Measurements from ENCODE around the gene ABR. TPM values are rescaled to one million over a fixed set of nuclear protein-coding genes. Genes with fewer than 3 reads are reported as not detected.
"Not testable (repeated sequence)": the region's sequence is repeated elsewhere in the genome, so short reads cannot be mapped to it uniquely, and the experiment has no call there.

Gene ABR
- total RNA-seq, 1 donor from 2014 or later: 119 TPM

DNA sequence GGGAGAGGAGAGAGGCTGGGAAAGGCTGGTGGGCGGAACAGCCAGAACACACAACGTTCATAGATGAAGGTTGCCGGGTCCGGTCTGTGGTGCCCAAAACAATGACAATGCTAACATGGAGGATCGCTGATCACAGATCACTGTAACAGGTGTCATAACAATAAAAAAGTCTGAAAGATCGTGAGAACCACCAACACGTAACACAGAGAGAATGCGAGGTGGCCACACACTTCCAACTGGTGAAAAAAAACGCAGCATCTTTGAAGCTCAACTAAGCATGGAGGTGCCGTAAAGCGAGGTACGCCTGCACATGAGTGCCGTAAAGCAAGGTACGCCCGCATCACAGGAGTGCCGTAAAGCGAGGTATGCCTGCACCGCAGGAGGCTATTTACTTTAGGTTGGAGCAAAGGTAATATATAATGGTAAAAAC lies 42.3 kb downstream of the ABR start:
- H3K36me3 Mint-ChIP-seq (ENCODE audit: low read depth): no peaks in the 10 kb centered on the region
- H3K27ac Mint-ChIP-seq (ENCODE audit: unreplicated experiment): no peak overlapping the region
- no peak for DNase-seq (ENCODE audit: low spot score)
- no peak overlapping the region for H3K4me3 Mint-ChIP-seq (ENCODE audit: unreplicated experiment)
- H3K9me3 Mint-ChIP-seq (ENCODE audit: low read depth): no peaks in the 10 kb centered on the region
- no peaks in the 10 kb centered on the region for H3K27me3 Mint-ChIP-seq (ENCODE audit: low read depth)
- TF ChIP-seq, protein P1, sequence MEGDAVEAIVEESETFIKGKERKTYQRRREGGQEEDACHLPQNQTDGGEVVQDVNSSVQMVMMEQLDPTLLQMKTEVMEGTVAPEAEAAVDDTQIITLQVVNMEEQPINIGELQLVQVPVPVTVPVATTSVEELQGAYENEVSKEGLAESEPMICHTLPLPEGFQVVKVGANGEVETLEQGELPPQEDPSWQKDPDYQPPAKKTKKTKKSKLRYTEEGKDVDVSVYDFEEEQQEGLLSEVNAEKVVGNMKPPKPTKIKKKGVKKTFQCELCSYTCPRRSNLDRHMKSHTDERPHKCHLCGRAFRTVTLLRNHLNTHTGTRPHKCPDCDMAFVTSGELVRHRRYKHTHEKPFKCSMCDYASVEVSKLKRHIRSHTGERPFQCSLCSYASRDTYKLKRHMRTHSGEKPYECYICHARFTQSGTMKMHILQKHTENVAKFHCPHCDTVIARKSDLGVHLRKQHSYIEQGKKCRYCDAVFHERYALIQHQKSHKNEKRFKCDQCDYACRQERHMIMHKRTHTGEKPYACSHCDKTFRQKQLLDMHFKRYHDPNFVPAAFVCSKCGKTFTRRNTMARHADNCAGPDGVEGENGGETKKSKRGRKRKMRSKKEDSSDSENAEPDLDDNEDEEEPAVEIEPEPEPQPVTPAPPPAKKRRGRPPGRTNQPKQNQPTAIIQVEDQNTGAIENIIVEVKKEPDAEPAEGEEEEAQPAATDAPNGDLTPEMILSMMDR (IDR thresholded peaks at IDR 0.05): no peak
- H3K4me1 Mint-ChIP-seq (ENCODE audit: low read depth): peaks cover 50% of the 10 kb centered on the region

- Mint-ChIP-seq H3K4me3 (ENCODE audit: unreplicated experiment) (no peak overlapping the region), H3K4me1 (ENCODE audit: low read depth) (peaks cover 46% of the 10 kb centered on the region), H3K9me3 (ENCODE audit: low read depth) (no peaks in the 10 kb centered on the region), H3K27ac (ENCODE audit: unreplicated experiment) (no peak overlapping the region), H3K36me3 (ENCODE audit: low read depth) (no peaks in the 10 kb centered on the region), H3K27me3 (ENCODE audit: low read depth) (no peaks in the 10 kb centered on the region)
- TF ChIP-seq, protein P1 (IDR thresholded peaks at IDR 0.05): no peak
- DNase-seq (ENCODE audit: low spot score): no peak
Measured at GRCh38 chr17:1136748-1137147, 43.0 kb downstream of the ABR start.

- H3K4me3 Mint-ChIP-seq (ENCODE audit: unreplicated experiment): no peak overlapping the region
- no peaks in the 10 kb centered on the region for H3K36me3 Mint-ChIP-seq (ENCODE audit: low read depth)
- TF ChIP-seq, protein P1 (IDR thresholded peaks at IDR 0.05): no peak
- no peaks in the 10 kb centered on the region for H3K9me3 Mint-ChIP-seq (ENCODE audit: low read depth)
- peaks cover 41% of the 10 kb centered on the region for H3K4me1 Mint-ChIP-seq (ENCODE audit: low read depth)
- peak overlapping the region; percentile 54 for H3K27ac Mint-ChIP-seq (ENCODE audit: unreplicated experiment)
- DNase-seq (ENCODE audit: low spot score): no peak
- no peaks in the 10 kb centered on the region for H3K27me3 Mint-ChIP-seq (ENCODE audit: low read depth)
Measured at GRCh38 chr17:1134634-1135324, 45.0 kb downstream of the ABR start.

- Mint-ChIP-seq H3K4me3 (ENCODE audit: unreplicated experiment) (no peak overlapping the region), H3K4me1 (ENCODE audit: low read depth) (peaks cover 15% of the 10 kb centered on the region), H3K36me3 (ENCODE audit: low read depth) (peaks cover 4% of the 10 kb centered on the region), H3K9me3 (ENCODE audit: low read depth) (no peaks in the 10 kb centered on the region), H3K27me3 (ENCODE audit: low read depth) (no peaks in the 10 kb centered on the region), H3K27ac (ENCODE audit: unreplicated experiment) (no peak overlapping the region)
- DNase-seq (ENCODE audit: low spot score): no peak
- TF ChIP-seq, protein P1 (IDR thresholded peaks at IDR 0.05): no peak
Measured at GRCh38 chr17:1130191-1130590, 49.6 kb downstream of the ABR start.

GRCh38 chr17:1128463-1128862 lies 51.3 kb downstream of the ABR start:
- H3K27me3 Mint-ChIP-seq (ENCODE audit: low read depth); H3K9me3 Mint-ChIP-seq (ENCODE audit: low read depth); H3K36me3 Mint-ChIP-seq (ENCODE audit: low read depth): not testable (repeated sequence)

More at GRCh38 chr17:1128463-1128862, 51.3 kb downstream of the ABR start:
- not testable (repeated sequence) for H3K27ac Mint-ChIP-seq (ENCODE audit: unreplicated experiment); DNase-seq (ENCODE audit: low spot score); H3K4me1 Mint-ChIP-seq (ENCODE audit: low read depth); H3K4me3 Mint-ChIP-seq (ENCODE audit: unreplicated experiment)

Data from chondrocyte (in vitro differentiated cells).